DLD1 (cell line): Measurements from ENCODE around the gene DUSP21.
"Not testable (repeated sequence)": the region's sequence is repeated elsewhere in the genome, so short reads cannot be mapped to it uniquely, and the experiment has no call there.

Experiments
- in situ Hi-C: cut with HindIII; loops from 2 replicates; pipeline ENCODE4 v1.10.0; 2017; ENCODE audit warnings: low sequenced_read_pairs

DUSP21 gene

DNA sequence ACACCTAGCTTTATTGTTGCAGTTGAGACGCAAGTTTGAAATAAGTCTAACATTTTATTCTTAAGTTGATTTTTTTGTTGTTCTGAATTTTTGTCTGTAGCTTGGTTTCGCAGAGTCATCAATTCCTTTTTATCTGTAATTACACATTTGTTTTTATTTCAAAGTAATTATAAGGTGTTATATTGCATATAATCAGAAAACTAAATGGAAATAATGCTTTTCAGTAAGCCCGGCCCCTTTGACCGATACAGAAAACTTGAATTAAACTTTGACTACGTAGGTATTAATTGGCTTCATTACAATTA lies 31.3 kb downstream of the DUSP21 start:
- in situ Hi-C loops, result no loop called here

DNA sequence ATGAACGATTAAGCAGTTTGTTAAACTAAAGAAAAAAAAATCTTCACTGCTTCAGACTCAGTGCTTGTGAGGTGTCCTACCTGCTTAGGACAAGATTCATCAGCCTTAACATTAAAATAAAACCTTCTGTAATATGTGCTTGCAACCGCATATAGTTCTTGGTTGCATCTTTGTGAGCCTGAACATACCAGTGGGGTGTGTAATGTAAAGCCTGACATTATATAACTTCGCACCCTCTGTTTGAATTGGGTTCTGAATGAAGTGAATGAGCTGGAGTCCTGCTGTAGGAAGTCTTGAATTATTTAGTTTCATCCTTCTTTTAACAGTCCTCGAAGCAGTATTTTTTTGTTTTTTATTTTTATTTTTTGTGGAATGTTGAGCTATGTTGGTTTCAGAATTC lies 32.3 kb downstream of the DUSP21 start:
- in situ Hi-C loops, result no loop called here

- in situ Hi-C loops, result no loop called here
Observed at GRCh38 chrX:44876767-44877166, 32.9 kb downstream of the DUSP21 start.

DNA sequence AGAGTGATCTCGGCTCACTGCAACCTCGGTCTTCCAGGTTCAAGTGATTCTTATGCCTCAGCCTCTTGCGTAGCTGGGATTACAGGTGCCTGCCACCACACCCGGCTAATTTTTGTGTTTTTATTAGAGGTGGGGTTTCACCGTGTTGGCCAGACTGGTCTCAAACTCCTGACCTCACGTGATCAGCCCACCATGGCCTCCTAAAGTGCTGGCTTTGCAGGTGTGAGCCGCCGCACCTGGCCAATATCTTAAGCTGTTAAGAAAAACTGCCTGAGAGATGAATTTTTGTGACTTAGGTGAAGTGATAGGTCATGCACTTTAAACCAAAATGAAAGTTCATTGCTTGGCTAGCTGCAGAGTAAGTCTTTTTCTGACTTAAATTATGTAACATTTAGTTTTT lies 35.0 kb downstream of the DUSP21 start:
- in situ Hi-C loops, result no loop called here

GRCh38 chrX:44881549-44881948 lies 37.7 kb downstream of the DUSP21 start:
- in situ Hi-C loops, result no loop called here

DNA sequence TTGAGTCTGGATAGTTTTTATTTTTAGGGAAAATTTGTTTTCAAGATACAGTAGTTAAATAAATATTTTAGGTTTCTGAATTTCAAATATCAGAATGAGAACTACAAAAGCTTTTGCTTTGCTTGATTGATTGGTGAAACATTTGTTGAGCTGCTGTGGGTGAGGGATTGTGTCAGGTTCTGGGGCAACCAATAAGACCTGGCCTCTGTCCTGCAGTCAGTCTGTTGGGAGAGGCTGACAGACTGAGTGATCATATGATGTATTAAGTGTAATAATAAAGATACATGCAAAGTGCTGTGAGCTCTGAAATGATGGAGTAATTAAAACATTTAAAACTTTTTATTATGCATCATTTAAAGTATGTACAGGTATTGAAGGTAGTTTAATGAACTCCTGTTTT lies 38.8 kb downstream of the DUSP21 start:
- in situ Hi-C loops, result no loop called here

DNA sequence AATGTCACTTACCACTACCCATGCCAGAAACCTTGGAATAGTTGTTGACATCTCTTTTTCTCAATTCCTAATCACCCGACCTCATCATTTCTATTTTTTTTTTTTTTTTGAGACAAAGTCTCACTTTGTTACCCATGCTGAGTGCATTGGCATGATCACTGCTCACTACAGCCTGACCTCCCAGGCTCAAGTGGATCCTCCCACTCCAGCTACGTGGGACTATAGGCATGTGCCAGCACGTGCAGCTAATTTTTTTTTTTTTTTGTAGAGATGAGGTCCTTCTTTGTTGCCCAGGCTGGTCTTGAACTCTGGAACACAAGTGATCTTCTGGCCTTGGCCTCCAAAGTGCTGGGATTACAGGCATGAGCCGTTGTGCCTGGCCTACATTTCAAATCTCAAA lies 41.1 kb downstream of the DUSP21 start:
- in situ Hi-C loops, result no loop called here

DNA sequence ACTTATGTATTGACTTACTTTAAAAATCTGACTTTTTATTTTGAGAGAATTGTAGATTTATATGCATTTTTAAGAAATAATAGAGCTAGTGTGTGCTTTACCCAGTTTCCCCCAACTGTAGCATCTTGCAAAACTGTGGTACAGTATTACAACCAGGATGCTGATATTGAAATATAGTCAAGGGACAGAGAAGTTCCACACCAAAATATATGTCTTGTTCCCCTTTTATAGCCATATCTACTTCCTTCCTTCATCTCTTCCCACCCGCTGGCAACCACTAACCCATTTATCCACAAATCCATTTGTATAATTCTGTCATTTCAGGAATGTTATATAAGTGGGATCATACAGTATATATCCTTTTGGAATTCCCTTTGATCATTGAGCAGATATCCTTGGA lies 46.0 kb downstream of the DUSP21 start:
- in situ Hi-C loops, result no loop called here

GRCh38 chrX:44890247-44890646 lies 46.4 kb downstream of the DUSP21 start:
- in situ Hi-C loops, result no loop called here

- in situ Hi-C loops, result not testable (repeated sequence)
Observed at GRCh38 chrX:44890687-44891086, 46.9 kb downstream of the DUSP21 start.

DNA sequence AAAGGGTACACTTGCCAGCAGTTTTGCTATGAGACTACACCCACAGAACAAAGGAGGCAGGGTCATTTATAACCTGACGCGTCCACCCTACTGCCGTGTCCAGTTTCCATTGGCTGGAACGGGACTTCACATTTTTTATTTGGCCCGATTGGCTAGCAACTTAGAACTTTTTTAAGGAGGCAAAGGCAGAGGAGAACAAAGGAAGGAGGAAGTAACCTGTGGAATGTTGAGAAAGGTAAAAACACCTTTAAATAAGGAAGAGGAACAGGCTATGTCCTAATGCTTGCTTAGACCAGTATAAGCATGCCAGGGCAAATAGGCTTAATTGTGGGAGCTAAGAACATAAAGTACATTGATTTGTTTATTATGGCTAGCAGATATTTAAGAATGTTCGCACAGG lies 47.8 kb downstream of the DUSP21 start:
- in situ Hi-C loops, result no loop called here
